ENCODE results near the gene DKK3. TPM values are rescaled to one million over a fixed set of nuclear protein-coding genes. Genes with fewer than 3 reads are reported as not detected.

DKK3 gene
- total RNA-seq, 1 experiment from 2014 or later, result 3.1 TPM

- DNase-seq (ENCODE audit: low read depth, low spot score), result no peak
- in situ Hi-C loops (cut with HindIII; ENCODE audit: low pct_unique_long_range_greater_than_20kb, low sequenced_read_pairs), result no loop called here
Measured at GRCh38 chr11:11942668-11943067, 65.8 kb downstream of the DKK3 start.

DNA sequence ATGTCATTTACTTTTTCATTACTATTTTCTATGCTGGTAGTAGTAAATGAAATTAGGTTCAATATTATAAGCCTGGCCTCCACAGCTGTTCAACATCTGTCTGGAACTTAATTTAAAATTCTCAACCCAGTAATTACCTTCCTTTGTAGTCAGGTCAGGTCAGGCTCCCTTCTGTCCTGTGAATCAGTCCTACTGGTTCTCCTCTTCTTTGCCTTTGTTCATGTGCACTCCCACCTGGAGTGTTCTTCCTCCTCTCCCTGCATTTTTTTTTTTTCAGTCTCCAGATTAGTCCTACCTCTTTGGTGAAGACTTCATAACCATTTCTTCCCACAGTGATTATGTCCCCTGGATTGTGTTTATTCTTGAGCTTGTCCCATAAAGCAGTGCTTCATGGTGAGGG is 67.9 kb downstream of the DKK3 start:
- no peak for DNase-seq (ENCODE audit: low read depth, low spot score)
- in situ Hi-C loops (cut with HindIII; ENCODE audit: low pct_unique_long_range_greater_than_20kb, low sequenced_read_pairs), result no loop called here

GRCh38 chr11:11937957-11938356 is 70.5 kb downstream of the DKK3 start:
- in situ Hi-C loops (cut with HindIII; ENCODE audit: low pct_unique_long_range_greater_than_20kb, low sequenced_read_pairs), result no loop called here
- no peak for DNase-seq (ENCODE audit: low read depth, low spot score)

- in situ Hi-C loops (cut with HindIII; ENCODE audit: low pct_unique_long_range_greater_than_20kb, low sequenced_read_pairs), result no loop called here
- DNase-seq (ENCODE audit: low read depth, low spot score), result no peak
Measured at GRCh38 chr11:11937433-11937832, 71.0 kb downstream of the DKK3 start.

GRCh38 chr11:11935536-11935935 is 72.9 kb downstream of the DKK3 start:
- DNase-seq (ENCODE audit: low read depth, low spot score), result no peak
- in situ Hi-C loops (cut with HindIII; ENCODE audit: low pct_unique_long_range_greater_than_20kb, low sequenced_read_pairs), result no loop called here

DNA sequence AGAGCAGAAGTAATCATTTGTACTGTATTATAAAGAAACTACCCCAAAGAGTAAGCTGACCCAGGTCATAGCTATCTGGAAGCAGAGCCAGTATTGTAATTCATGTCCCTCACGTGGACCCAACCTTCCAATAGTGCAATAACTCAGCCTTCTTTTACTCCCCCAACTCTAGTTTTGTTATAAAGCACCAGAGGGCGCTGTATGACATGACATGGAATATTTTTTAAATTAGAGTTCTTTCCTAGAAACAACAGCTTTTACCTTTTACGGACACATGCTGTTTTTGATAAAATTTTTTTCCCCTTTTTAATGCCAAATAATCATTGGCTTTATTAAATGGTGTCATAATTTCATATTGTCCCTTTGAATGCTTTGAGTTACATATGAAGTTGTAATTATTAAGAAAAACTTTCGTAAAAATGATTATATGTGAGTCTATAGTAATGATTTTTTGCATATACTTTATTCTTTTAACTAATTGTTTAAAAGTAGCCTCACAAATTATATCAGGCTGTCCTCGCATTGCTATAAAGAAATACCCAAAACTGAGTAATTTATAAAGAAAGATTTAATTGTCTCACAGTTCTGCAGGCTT is 76.9 kb downstream of the DKK3 start:
- in situ Hi-C loops (cut with HindIII; ENCODE audit: low pct_unique_long_range_greater_than_20kb, low sequenced_read_pairs), result no loop called here
- peak; percentile 81 for DNase-seq (ENCODE audit: low read depth, low spot score)

DNA sequence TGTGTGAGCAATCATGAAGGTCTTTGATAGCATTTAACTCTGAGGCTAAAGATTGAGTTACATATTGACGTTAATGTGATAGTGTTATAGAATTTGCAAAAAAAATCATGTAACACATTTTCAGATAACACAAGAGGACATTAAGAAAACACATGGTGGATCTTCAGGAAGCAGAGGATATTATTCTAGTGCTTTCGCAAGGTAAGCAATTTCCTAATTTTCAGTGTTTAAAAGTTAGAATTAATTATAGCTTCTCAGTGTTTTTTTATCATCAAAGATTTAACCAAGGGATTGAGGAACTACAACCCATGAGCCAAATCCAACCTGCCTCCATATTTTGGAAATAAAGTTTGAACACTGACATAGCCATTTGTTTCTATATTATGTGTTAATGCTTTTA is 78.5 kb downstream of the DKK3 start:
- DNase-seq (ENCODE audit: low read depth, low spot score), result no peak
- in situ Hi-C loops (cut with HindIII; ENCODE audit: low pct_unique_long_range_greater_than_20kb, low sequenced_read_pairs), result no loop called here

GRCh38 chr11:11923828-11924227 is 84.6 kb downstream of the DKK3 start:
- in situ Hi-C loops (cut with HindIII; ENCODE audit: low pct_unique_long_range_greater_than_20kb, low sequenced_read_pairs), result no loop called here
- DNase-seq (ENCODE audit: low read depth, low spot score), result peak; percentile 8

DNA sequence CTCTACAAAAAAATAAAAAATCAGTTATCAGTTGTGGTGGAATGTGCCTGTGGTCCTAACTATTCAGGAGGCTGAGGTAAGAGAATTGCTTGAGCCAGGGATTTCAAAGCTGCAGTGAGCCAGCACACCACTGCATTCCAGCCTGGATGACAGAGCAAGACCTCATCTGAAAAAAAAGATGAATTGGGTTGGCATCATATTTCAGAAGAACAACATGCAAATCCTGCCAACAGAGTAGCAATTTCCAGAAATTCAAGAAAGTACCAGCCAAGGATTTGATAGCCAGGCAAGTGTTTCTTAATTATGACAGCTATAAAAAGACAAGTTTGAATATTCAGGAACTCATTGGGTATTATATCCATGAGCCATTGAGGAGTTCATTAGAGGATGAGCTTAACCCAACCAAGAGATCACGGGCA is 91.4 kb downstream of the DKK3 start:
- no peak for DNase-seq (ENCODE audit: low read depth, low spot score)
- in situ Hi-C loops (cut with HindIII; ENCODE audit: low pct_unique_long_range_greater_than_20kb, low sequenced_read_pairs), result no loop called here

DNA sequence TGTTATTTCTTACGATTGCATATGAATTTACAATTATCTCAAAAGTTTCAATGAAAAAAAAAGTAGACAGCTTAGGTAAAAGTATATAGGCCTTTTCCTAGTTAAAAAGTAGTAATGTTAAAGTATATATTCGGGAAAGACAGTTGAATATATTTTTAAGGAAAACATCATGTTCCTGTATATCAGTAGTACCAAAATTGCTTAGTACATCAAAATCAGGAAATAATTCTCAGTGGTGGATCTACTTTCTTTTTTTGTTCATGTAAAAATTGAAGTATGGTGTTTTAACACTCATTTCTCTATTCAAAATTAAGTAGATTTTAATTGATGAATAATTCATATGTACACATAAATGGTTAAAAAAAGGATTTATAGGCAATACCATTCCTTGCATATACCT is 92.8 kb downstream of the DKK3 start:
- in situ Hi-C loops (cut with HindIII; ENCODE audit: low pct_unique_long_range_greater_than_20kb, low sequenced_read_pairs), result no loop called here
- no peak for DNase-seq (ENCODE audit: low read depth, low spot score)

- in situ Hi-C loops (cut with HindIII; ENCODE audit: low pct_unique_long_range_greater_than_20kb, low sequenced_read_pairs), result no loop called here
- DNase-seq (ENCODE audit: low read depth, low spot score), result no peak
Measured at GRCh38 chr11:11913395-11913794, 95.0 kb downstream of the DKK3 start.

Other genes starting within 250 kb of the DKK3 start
- 32.6 and 33.7 TPM in 2 replicates for gene USP47, start 166.7 kb downstream of the DKK3 start, total RNA-seq (2014; rRNA removed; shearing (Covaris generic))
- gene MICAL2, start 102.0 kb upstream of the DKK3 start, total RNA-seq (2014; rRNA removed; shearing (Covaris generic)), result 1.2 and 2.3 TPM in 2 replicates

All from SK-MEL-5 (cell line).